Hematopoietic multipotent progenitor cell treated with erythropoietin and hydrocortisone succinate and interleukin-3 and kit ligand, for 6 days (in vitro differentiated cells): ENCODE data around the gene FFAR1.

Experiments
- DNase-seq: peaks from one replicate; pipeline ENCODE4 v3.0.0-alpha.2; 2015

Gene FFAR1

DNA sequence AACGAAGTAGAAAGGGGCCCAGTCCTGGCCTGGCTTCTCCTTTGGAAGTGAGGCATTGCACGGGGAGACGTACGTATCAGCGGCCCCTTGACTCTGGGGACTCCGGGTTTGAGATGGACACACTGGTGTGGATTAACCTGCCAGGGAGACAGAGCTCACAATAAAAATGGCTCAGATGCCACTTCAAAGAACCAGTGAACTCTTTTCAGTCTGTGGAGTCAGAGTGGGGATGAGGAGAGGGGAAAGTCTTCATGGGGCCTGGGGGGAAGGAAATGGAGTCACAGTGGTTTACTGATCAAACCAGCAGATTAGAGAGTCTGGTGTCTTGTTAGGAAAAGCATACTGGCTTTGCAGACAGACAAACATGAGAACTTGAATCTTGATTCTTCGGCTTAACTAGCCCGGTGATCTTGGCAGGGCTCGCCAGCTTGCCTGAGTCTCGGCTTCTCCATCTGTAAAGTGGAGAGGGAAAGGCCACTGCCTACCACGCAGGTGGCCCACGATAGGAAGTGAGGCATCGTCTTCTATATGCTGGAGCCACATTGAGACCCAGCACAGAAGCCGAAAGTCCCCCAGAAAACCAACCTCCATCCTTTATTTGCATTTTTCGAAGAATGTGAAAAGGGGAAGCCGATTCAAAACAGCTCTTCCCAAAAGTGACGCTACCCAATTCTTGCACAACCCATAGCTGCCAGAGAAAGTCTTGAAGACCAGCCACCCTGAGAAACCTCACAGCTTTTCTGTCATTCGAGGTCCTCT, at the start of gene FFAR1:
Gene FFAR1 (plus strand): TSS at position 732 of the 759 bp plus-strand sequence. CDS start 3,650 bp downstream, outside the sequence.
- DNase-seq, result peak; percentile 62

GRCh38 chr19:35297922-35298321, 49.8 kb upstream of the FFAR1 start:
- no peak for DNase-seq

DNA sequence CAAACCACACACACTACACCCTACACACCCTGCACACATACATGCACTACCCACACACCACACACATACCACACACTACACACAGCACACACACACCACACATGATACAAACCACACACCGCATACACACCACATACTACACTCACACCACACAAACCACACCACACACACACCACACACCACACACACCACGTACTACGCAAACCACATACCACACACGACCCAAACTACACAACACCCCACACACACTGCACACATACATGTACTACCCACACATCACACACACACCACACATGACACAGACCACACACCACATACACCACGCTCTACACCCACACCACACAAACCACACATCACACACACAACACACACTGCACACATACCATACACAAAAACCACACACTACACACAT, 49.1 kb upstream of the FFAR1 start:
- no peak for DNase-seq

- peak; percentile 38 for DNase-seq
These were observed 48.0 kb upstream of the FFAR1 start for GRCh38 chr19:35299523-35300338.

DNA sequence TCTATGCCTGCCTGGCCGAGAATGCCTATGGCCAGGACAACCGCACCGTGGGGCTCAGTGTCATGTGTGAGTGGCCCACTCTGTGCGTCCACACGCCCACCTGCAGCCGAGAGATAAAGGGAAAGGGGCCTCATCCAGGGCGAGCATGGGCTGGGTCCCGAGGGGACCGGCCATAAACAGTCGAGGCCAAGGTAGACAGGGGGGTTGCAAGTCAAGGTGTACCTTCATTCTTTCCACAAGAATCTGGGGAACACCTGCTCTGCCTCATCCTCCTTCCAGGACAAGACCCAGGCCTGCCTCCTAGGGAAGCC, 47.4 kb upstream of the FFAR1 start:
- DNase-seq, result no peak

DNA sequence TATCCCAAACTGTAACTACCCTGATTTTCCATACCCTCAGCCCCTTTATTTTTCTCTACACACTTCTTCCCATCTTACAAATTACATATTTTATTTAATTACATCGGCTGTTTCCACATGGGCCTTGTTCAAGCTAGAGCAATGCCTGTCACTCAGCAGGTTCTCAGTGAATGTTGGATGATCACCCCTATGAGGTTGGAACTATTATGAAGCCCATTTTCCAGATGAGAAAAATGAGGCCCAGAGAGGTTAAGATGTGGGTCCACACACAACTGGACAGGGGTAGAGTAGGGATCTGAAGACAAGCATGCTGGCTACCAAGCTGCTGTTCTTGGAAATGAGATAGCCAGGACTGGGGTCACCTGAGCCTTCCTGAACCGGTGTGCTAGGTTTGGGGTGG, 45.7 kb upstream of the FFAR1 start:
- DNase-seq, result no peak

DNA sequence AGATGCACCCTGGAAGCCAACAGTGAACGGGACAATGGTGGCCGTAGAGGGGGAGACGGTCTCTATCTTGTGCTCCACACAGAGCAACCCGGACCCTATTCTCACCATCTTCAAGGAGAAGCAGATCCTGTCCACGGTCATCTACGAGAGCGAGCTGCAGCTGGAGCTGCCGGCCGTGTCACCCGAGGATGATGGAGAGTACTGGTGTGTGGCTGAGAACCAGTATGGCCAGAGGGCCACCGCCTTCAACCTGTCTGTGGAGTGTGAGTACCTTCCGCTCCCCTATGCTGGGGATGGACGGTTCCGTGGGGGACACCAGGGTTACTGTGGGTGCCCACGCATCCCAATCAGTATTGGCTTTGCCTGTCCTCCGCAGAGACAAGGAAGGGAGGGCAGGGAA, 45.3 kb upstream of the FFAR1 start:
- no peak for DNase-seq

DNA sequence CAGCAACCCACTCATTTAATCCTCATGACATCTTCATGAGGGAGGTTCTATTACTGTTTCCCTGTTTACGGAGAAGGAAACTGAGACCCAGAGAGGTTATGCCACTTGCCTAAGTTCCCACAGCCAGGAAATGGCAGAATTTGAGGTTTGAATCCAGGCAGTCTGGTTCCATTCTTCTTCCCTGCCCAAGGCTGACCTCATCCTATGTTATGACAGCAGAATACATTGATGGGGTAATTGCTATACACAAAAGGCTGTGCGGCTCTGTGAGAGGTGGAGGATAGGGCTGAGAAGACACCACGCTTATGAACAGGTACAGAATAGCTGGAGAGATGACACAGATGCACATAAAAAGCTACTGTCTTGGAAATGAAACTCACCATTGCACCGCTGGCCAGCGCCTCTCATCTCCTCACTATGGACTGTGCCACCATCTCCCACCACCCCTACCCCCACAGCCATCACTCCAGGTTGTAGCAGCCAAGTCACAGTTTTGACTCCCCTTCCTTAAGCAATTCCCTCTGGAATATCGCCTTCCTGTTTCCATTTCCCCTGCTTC, 44.3 kb upstream of the FFAR1 start:
- DNase-seq, result no peak

- no peak for DNase-seq
These were observed 43.7 kb upstream of the FFAR1 start for GRCh38 chr19:35304036-35304435.

GRCh38 chr19:35305181-35305580, 42.5 kb upstream of the FFAR1 start:
- no peak for DNase-seq

DNA sequence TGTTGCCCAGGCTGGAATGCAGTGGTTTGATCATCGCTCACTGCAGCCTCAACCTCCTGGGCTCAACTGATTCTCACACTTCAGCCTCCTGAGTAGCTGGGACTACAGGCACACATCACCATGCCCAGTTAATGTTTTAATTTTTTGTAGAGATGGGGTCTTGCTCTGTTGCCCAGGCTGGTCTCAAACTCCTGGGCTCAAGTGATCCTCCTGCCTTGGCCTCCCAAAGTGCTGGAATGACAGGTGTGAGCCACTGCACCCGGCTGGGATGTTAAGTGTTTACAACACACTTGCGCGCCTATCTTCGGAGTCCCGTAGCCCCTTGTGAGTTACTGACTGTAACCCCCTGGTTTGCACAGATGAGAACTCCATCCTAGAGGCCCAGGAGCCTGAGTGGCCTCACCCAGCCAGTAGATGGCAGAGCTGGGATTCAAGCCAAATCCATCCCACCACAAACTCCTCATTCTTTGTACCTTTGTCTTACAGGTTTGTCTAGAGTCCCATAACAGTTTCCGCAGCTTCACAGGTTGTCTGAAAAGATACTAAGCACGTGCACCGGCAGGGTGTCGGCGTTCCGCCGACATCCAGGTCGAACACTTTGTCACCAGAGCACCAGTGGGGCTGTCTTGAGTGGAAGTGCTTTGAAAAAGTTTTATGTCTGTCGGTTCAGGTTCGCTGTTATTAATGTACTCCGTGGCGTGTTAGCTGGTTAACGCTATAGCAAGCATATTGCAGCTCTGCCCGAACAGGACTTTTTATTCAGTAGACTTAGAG, 41.0 kb upstream of the FFAR1 start:
- DNase-seq, result peak; percentile 53

- DNase-seq, result no peak
These were observed 39.8 kb upstream of the FFAR1 start for GRCh38 chr19:35307931-35308330.

DNA sequence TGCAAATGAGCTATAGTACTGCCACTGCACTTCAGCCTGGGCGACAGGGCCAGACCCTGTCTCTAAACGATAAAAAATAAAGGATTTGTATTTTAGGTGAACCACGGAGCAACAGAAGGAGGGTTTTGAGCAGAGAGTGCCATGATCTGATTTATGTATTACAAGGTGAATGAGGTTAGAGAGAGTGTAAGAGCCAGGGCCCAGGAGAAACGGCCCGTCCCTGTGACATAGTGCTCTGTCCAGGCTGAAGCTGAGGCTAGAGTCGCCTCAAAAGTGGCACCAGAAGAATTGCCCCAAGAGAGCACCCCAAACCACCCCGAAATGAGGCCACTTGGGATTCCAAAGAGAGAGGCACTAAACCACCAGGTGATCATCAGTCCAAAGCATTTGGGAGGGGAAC, 38.8 kb upstream of the FFAR1 start:
- no peak for DNase-seq

- DNase-seq, result no peak
These were observed 38.0 kb upstream of the FFAR1 start for GRCh38 chr19:35309481-35310279.

- no peak for DNase-seq
These were observed 37.4 kb upstream of the FFAR1 start for GRCh38 chr19:35310331-35310730.

DNA sequence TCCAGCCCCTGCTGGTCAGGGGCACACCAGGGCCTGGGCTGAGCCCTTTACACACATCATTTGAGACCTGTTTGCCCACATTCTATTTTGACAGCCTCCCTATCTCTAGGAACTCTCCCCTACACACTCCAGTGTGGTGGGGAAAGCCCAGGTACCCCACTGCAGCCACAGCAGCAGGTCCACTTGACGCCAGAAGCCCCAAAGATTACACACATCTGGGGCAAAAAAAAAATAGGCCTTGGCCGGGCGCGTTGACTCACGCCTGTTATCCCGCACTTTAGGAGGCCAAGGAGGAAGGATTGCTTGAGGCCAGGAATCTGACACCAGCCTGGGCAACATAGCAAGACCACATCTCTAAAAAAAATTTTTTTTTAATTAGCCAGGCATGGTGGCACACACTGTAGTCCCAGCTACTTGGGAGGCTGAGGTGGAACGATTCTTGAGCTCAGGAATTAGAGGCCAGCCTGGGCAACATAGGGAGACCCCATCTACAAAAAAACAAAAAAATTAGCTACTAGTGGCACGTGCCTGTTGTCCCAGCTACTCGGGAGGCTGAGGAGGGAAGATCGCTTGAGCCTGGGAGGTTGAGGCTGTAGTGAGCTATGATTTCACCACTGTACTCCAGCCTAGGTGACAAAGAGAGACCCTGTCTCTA, 36.8 kb upstream of the FFAR1 start:
- no peak for DNase-seq

GRCh38 chr19:35311901-35312665, 35.6 kb upstream of the FFAR1 start:
- DNase-seq, result no peak

GRCh38 chr19:35313587-35313986, 34.1 kb upstream of the FFAR1 start:
- no peak for DNase-seq

GRCh38 chr19:35314031-35314430, 33.7 kb upstream of the FFAR1 start:
- DNase-seq, result no peak

DNA sequence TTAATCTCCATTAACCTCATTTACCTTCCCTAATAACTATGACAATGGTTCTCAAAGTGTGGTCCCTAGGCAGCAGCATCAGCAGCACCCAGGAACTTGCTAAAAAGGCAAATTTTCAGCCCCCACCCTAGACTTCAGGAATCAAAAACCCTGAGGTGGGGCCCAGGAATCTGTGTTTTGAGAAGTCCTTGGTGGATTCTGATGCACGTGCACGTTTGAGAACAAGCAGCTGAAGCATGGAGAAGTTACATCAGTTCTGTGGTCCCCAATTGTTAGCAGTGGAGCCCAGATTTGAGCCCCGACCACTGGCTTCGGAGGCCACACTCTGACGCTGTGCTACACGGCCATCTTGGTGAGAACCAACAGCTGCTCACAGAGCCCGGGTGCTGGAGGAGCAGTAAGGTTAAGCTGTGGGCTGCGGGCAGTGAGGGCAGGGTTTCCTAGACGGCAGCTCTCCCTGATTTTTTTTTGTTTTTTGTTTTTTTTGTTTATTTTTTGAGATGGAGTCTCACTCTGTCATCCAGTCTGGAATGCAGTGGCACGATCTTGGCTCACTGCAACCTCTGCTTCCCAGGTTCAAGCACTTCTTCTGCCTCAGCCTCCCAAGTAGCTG, 32.7 kb upstream of the FFAR1 start:
- DNase-seq, result no peak

GRCh38 chr19:35315883-35316282, 31.8 kb upstream of the FFAR1 start:
- DNase-seq, result no peak
